Memory B cell (primary cell): Measurements from ENCODE around the gene WASF3.

ENCODE experiments used
- ATAC-seq: fragments of 150-1000 bp; cut with Tn5 transposase; 2 replicates; pipeline ENCODE4 v1.10.0; 2021; ENCODE audit warnings: low read depth, mild to moderate bottlenecking, moderate library complexity
- DNase-seq, 2 donors: peaks; one replicate each; pipeline ENCODE4 v3.0.0; 2022; ENCODE audit warnings: low spot score in 2 of 2
- H3K27ac Mint-ChIP-seq: one replicate; pipeline ENCODE4 v1.8.0; 2022; ENCODE audit warnings: mild to moderate bottlenecking, moderate library complexity, mixed read lengths
- H3K27me3 Mint-ChIP-seq: one replicate; pipeline ENCODE4 v1.8.0; 2022; ENCODE audit warnings: mixed read lengths
- H3K36me3 Mint-ChIP-seq: one replicate; pipeline ENCODE4 v1.8.0; 2022; ENCODE audit warnings: mild to moderate bottlenecking, mixed read lengths
- H3K4me1 Mint-ChIP-seq: one replicate; pipeline ENCODE4 v1.8.0; 2022; ENCODE audit warnings: mixed read lengths
- H3K4me3 Mint-ChIP-seq: one replicate; pipeline ENCODE4 v1.8.0; 2022; ENCODE audit warnings: mild to moderate bottlenecking, moderate library complexity, mixed read lengths
- H3K9me3 Mint-ChIP-seq: one replicate; pipeline ENCODE4 v1.8.0; 2022; ENCODE audit warnings: mixed read lengths

Gene WASF3

DNA sequence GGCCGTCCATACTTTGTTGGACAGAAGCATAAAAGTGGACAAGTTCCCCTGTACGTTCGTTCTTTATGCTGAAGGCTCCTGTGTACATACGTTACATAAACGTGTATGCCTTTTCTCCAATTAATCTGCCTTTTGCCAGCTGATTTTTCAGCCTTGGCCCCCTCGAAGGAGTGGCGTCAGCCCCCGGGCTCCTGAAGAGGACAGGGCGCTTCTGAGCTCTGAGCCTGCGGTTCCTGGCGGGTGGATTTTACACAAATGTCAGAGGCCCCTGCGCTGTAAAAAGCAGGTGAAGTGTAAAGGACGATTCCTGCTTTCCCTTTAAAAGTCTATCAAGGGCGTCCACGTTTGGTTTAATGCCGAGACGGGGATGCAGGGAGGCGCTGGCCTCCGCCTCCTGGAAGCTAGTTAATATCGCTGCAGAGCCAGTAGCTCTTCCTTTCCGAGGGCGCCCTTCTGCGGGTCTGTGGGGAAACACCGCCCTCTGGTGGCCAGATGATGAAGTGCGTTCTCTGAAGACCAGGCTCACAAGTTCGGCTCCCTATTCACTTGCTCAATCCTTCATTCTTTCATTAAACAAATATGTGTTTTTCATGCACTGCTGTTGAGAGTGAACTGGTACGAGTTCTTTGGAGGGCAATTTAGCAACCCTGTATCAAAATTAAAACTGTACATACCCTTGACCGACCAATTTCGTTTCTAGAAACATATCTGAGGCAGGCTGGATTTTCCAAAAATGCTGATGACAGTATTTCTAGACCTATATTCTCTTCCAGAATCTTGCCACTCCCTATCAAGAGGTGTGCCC is 141.1 kb downstream of the WASF3 start:
- H3K9me3 Mint-ChIP-seq: no peaks in the 10 kb centered on the region
- H3K27ac Mint-ChIP-seq: no peak overlapping the region
- DNase-seq (peak; percentile 76 to 83), ATAC-seq (peak; percentile 75)
- peaks cover 10% of the 10 kb centered on the region for H3K27me3 Mint-ChIP-seq
- H3K4me3 Mint-ChIP-seq: no peak overlapping the region
- H3K4me1 Mint-ChIP-seq: peaks cover 2% of the 10 kb centered on the region
- H3K36me3 Mint-ChIP-seq: no peaks in the 10 kb centered on the region

GRCh38 chr13:26699197-26699490 is 141.7 kb downstream of the WASF3 start:
- Mint-ChIP-seq H3K4me3 (no peak overlapping the region), H3K4me1 (peaks cover 2% of the 10 kb centered on the region), H3K9me3 (no peaks in the 10 kb centered on the region), H3K27ac (no peak overlapping the region), H3K36me3 (no peaks in the 10 kb centered on the region), H3K27me3 (peaks cover 8% of the 10 kb centered on the region)
- DNase-seq (no peak), ATAC-seq (no peak)

GRCh38 chr13:26705536-26705935 is 148.1 kb downstream of the WASF3 start:
- no peak for ATAC-seq
- no peaks in the 10 kb centered on the region for H3K36me3 Mint-ChIP-seq
- no peak overlapping the region for H3K27ac Mint-ChIP-seq
- no peaks in the 10 kb centered on the region for H3K9me3 Mint-ChIP-seq
- no peak for DNase-seq
- H3K4me3 Mint-ChIP-seq: no peak overlapping the region
- no peaks in the 10 kb centered on the region for H3K4me1 Mint-ChIP-seq
- H3K27me3 Mint-ChIP-seq: peaks cover 8% of the 10 kb centered on the region

DNA sequence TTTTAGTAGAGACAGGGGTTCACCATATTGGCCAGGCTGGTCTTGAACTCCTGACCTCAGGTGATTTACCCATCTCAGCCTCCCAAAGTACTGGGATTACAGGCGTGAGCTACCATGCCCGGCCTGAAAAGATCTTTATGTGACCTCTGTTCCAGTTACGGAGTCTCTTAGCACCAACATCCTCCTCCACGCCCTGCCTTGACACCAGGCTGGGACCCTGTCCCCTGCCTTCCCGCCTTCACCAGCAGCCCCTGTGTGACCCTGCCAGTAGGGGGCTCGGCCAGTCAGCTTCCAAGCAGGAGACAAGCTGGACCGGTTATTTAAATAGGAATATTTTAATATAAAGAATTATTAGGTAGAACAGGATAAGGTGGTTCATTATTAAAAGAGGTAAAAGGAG is 148.9 kb downstream of the WASF3 start:
- Mint-ChIP-seq H3K27ac (no peak overlapping the region), H3K36me3 (no peaks in the 10 kb centered on the region), H3K9me3 (no peaks in the 10 kb centered on the region), H3K4me1 (no peaks in the 10 kb centered on the region), H3K4me3 (no peak overlapping the region), H3K27me3 (peaks cover 8% of the 10 kb centered on the region)
- no peak for ATAC-seq
- no peak for DNase-seq

GRCh38 chr13:26707122-26708006 is 149.9 kb downstream of the WASF3 start:
- ATAC-seq (peak; percentile 65), DNase-seq (peak; percentile 26 to 29)
- no peak overlapping the region for H3K27ac Mint-ChIP-seq
- no peaks in the 10 kb centered on the region for H3K36me3 Mint-ChIP-seq
- no peak overlapping the region for H3K4me3 Mint-ChIP-seq
- peaks cover 8% of the 10 kb centered on the region for H3K27me3 Mint-ChIP-seq
- H3K9me3 Mint-ChIP-seq: no peaks in the 10 kb centered on the region
- H3K4me1 Mint-ChIP-seq: no peaks in the 10 kb centered on the region

GRCh38 chr13:26708007-26708297 is 150.5 kb downstream of the WASF3 start:
- peaks cover 8% of the 10 kb centered on the region for H3K27me3 Mint-ChIP-seq
- no peak overlapping the region for H3K4me3 Mint-ChIP-seq
- H3K36me3 Mint-ChIP-seq: peaks cover 2% of the 10 kb centered on the region
- no peaks in the 10 kb centered on the region for H3K4me1 Mint-ChIP-seq
- no peak for ATAC-seq
- no peak overlapping the region for H3K27ac Mint-ChIP-seq
- no peak for DNase-seq
- H3K9me3 Mint-ChIP-seq: peaks cover 5% of the 10 kb centered on the region

GRCh38 chr13:26709461-26709860 is 152.0 kb downstream of the WASF3 start:
- no peak overlapping the region for H3K27ac Mint-ChIP-seq

GRCh38 chr13:26710166-26710565 is 152.7 kb downstream of the WASF3 start:
- peaks cover 5% of the 10 kb centered on the region for H3K9me3 Mint-ChIP-seq
- no peak for ATAC-seq

More at GRCh38 chr13:26709461-26709860, 152.0 kb downstream of the WASF3 start:
- Mint-ChIP-seq H3K4me3 (no peak overlapping the region), H3K27me3 (peaks cover 8% of the 10 kb centered on the region), H3K36me3 (peaks cover 2% of the 10 kb centered on the region), H3K4me1 (no peaks in the 10 kb centered on the region), H3K9me3 (peaks cover 5% of the 10 kb centered on the region)
- DNase-seq (no peak), ATAC-seq (no peak)

DNA sequence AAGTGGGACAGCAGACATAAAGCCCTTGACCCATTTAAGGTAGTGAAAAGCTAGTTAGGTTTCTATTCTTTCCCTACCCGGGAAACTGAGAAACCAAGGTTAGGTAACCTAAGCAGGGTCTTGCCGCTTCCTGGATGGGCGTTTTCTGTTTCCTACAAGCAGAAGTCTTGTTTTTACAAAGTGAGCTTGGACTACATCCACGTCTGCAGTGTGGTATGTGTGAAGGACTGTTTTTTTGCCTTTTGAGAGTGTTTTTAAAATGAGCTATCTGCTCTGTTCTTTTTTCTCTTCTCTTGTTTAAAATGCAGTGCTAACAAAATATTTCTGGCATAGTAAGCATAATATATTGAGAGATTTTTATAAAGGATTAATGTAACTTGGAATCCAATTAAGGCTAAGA is 153.7 kb downstream of the WASF3 start:
- ATAC-seq (no peak), DNase-seq (no peak)
- Mint-ChIP-seq H3K4me1 (no peaks in the 10 kb centered on the region), H3K9me3 (peaks cover 5% of the 10 kb centered on the region), H3K36me3 (peaks cover 2% of the 10 kb centered on the region), H3K27me3 (peaks cover 5% of the 10 kb centered on the region), H3K27ac (no peak overlapping the region), H3K4me3 (no peak overlapping the region)

More at GRCh38 chr13:26710166-26710565, 152.7 kb downstream of the WASF3 start:
- Mint-ChIP-seq H3K27me3 (peaks cover 8% of the 10 kb centered on the region), H3K36me3 (peaks cover 2% of the 10 kb centered on the region), H3K27ac (no peak overlapping the region), H3K4me1 (no peaks in the 10 kb centered on the region), H3K4me3 (no peak overlapping the region)
- no peak for DNase-seq

DNA sequence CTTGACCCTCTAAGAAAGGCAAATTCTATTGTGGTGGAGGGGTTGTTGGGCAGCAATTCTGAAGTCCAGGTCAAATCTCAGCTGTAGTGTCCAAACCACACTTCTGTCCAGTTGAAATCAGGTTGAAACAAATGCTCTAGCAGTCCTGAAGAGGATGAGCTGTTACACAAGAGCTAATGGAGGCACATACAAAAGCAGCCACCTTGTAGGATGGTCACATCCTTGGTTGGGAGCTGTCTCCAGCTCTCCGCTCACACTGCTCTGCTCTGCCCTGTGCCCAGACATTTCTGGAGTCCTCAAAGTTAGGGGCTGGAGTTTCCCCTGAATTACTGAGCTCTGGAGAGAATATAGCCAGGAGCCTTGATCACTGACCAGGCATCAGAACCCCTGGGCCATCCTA is 155.9 kb downstream of the WASF3 start:
- Mint-ChIP-seq H3K27me3 (peaks cover 5% of the 10 kb centered on the region), H3K36me3 (peaks cover 2% of the 10 kb centered on the region), H3K4me1 (no peaks in the 10 kb centered on the region), H3K27ac (no peak overlapping the region), H3K9me3 (peaks cover 5% of the 10 kb centered on the region), H3K4me3 (no peak overlapping the region)
- ATAC-seq: no peak
- DNase-seq: no peak

DNA sequence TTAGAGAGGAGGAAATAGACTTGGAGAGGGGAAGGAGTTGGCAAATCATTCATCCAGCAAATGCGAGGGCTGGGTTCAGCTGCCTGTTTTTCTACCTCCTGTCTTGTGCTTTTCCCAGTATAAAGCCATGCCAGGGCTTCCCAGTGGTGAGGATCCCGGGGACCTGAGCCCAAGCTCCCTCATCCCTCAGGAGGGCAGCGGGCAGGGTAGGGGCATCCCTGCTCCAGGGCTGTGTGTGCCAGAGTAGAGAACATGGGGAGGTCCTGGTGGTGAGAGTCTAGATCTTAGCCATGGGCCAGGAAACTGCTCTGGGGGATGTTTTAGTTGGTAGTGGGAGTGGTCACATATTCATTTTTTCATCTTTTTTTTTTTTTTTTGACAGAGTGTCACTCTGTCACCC is 159.5 kb downstream of the WASF3 start:
- H3K4me1 Mint-ChIP-seq: peaks cover 8% of the 10 kb centered on the region
- peaks cover 3% of the 10 kb centered on the region for H3K27me3 Mint-ChIP-seq
- no peak for DNase-seq
- peaks cover 5% of the 10 kb centered on the region for H3K9me3 Mint-ChIP-seq
- peaks cover 2% of the 10 kb centered on the region for H3K36me3 Mint-ChIP-seq
- no peak overlapping the region for H3K27ac Mint-ChIP-seq
- no peak overlapping the region for H3K4me3 Mint-ChIP-seq
- no peak for ATAC-seq

DNA sequence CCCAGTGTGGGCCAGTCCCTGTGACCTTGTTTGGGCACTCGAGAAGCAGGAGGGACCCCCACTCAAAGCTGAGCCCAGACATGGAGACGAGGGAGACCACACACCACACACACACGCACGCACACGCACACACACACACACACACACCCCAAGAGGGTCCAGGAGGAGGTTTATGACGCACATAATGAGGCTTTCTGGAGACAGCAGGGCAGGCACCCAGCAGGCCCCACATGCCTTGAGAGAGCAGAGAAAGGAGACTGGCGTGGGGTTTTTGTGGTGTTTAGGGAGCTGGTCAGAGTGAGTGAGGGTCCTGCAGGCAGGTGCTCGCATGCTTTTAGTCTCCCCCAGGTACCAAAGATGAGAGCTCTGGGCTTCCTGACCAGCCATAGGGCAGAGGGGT is 160.7 kb downstream of the WASF3 start:
- Mint-ChIP-seq H3K4me3 (no peak overlapping the region), H3K9me3 (no peaks in the 10 kb centered on the region), H3K36me3 (no peaks in the 10 kb centered on the region), H3K27me3 (peaks cover 6% of the 10 kb centered on the region), H3K27ac (no peak overlapping the region), H3K4me1 (peaks cover 12% of the 10 kb centered on the region)
- ATAC-seq: no peak
- DNase-seq: no peak

- Mint-ChIP-seq H3K4me3 (no peak overlapping the region), H3K36me3 (no peaks in the 10 kb centered on the region), H3K27ac (no peak overlapping the region), H3K27me3 (peaks cover 6% of the 10 kb centered on the region), H3K4me1 (peaks cover 12% of the 10 kb centered on the region), H3K9me3 (no peaks in the 10 kb centered on the region)
- ATAC-seq: no peak
- DNase-seq: no peak
Measured at GRCh38 chr13:26718872-26719271, 161.4 kb downstream of the WASF3 start.

GRCh38 chr13:26719356-26719945 is 162.0 kb downstream of the WASF3 start:
- ATAC-seq (no peak), DNase-seq (no peak)
- no peak overlapping the region for H3K27ac Mint-ChIP-seq
- peaks cover 12% of the 10 kb centered on the region for H3K4me1 Mint-ChIP-seq
- no peaks in the 10 kb centered on the region for H3K36me3 Mint-ChIP-seq
- no peak overlapping the region for H3K4me3 Mint-ChIP-seq
- H3K27me3 Mint-ChIP-seq: peaks cover 6% of the 10 kb centered on the region
- no peaks in the 10 kb centered on the region for H3K9me3 Mint-ChIP-seq
